Subcutaneous adipose tissue (tissue), 4 donors: ENCODE measurements around the gene CYTH1. TPM values are rescaled to one million over a fixed set of nuclear protein-coding genes. Genes with fewer than 3 reads are reported as not detected.

Experiments
- CTCF ChIP-seq: fragments of 450-650 bp; IDR thresholded peaks from one replicate; pipeline ENCODE4 v1.5.1; 2016; ENCODE audit warnings: low read depth, mild to moderate bottlenecking, control low read depth, antibody characterized with exemption, moderate library complexity
- total RNA-seq, 4 donors: library from RNA; depleted of rRNA; stranded (reverse); fragments of >200 nt; gene quantifications; one replicate each; pipeline ENCODE4 v1.1.0, GENCODE V29; 2016

The CYTH1 gene
- total RNA-seq, 4 donors from 2014 or later: 54.0 to 86.5 (median 71.1) TPM

- no peak for TF ChIP-seq CTCF
These were observed 11.3 kb upstream of the CYTH1 start for GRCh38 chr17:78793415-78793814.

DNA sequence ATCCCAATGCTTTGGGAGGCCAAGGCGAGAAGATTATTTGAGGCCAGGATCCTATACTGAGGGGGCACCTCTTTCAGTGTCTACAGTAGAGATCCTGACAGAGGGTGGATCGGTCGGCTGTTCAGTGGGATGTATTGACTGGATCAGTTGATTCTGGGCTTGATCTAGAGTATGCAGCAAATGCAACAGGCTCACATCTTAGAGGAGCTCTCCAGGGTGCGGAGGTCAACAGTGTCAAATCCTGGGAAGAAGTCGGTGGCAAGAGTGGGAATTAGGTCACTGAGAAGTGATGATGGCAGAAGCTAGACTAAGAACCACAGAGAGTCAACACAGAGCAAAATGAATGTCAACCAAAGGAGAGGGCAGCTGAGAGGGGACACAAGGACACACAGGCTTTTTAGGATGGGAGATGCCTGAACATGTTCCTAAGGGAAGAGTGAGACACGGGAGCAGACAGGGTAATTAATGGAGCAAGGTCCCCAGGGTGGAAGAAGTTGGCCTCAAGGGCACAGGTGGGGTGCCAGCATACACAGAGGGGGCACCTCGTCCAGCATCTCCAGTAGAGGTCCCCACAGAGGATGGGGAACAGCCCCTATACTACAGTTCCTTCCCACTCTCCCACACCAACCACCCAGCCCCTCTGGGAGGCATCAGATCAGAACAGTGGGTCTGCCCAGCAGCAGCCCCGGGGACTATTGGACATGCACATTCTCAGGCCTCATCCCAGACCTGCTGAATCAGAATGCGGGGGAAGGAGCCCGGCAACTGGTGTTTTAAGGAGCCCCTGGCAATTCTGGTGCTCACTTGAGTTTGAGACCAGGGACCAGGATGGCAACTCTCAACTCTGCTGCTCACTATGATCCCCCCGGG lies 10.0 kb upstream of the CYTH1 start:
- no peak for TF ChIP-seq CTCF

DNA sequence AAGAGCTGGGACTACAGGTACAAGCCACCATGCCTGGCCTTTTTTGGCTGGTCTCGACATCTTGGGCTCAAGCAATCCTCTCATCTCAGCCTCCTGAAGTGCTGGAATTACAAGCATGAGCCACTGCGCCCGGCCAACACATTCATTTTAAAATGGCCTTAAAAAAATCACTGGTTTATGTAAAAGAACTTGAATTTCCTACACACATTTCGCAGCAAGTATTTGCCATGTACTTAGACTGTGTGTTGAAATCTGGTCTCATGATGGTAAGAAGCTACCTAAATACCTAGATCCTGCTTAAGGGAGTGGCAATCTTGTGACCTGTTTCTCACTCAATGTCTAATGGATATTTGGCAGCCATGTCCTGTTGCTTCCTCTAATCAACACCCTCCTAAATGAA lies 8.5 kb upstream of the CYTH1 start:
- TF ChIP-seq CTCF: no peak

DNA sequence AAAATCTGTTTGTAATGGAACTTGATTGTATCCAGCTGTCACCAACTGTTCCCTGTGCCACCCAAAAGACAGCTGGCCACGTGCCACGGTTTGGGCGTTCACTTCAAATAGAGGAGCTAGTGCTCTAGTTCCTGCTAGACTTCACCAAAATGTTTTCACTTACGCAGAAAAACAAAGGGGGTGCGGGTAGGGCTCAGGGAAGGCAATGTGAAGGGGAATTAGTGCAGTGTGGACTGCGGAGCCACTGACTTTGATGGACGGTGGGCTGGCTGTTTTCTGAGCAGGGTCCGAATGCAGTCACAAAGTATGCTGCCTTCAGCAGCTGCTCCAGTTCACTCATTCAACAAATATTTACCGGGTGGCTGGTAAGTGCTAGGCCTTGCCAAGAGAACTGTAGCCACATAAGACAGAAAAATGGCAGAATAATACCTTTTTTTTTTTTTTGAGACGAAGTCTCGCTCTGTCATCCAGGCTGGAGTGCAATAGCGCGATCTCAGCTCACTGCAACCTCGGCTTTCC lies 7.6 kb upstream of the CYTH1 start:
- TF ChIP-seq CTCF: no peak

- no peak for TF ChIP-seq CTCF
These were observed 7.1 kb upstream of the CYTH1 start for GRCh38 chr17:78789149-78789662.

DNA sequence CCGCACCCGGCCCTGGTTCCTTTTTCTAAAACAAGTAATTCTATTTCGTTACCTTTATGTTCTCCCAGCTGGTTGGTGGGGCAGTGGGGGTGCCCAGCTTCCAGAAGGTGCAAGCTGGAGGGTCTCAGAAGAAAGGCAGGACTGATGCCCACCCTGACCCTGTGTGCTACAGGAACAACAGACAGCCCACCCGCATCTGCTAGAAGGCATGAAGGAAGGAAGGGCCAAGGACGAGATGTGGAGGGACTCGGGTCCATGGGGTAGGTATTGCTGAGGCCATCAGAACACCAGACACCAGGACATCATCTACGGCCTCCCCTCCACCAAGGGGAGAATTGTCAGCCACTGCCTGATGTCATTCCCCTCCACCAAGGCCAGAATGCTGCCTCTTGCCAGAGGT lies 6.4 kb upstream of the CYTH1 start:
- no peak for TF ChIP-seq CTCF

DNA sequence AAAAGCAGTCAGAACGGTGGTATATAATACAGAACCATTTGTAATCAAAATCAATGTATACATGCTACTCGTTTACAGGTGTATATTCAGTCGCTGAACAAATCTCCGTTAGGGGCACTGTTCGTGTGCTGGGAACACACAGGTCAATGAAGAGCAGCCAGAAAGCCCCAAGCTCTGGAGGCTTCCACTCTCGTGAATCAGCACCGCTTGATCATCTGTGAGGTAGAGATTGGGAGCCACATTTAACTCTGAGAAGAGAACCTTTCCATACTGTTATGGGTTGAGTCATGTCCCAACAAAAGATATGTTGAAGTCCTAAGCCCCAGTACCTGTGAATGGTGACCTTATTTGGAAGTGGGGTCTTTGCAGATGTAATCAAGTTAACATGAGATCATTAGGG lies 5.4 kb upstream of the CYTH1 start:
- TF ChIP-seq CTCF: no peak
